Rectal smooth muscle tissue (tissue), 1 donor: ENCODE data around the gene CORO2A.

Source experiments
- H3K27ac ChIP-seq: one replicate; pipeline ENCODE4 v1.7.0; 2013; ENCODE audit warnings: low read depth, low read length, inconsistent platforms
- H3K27me3 ChIP-seq: one replicate; pipeline ENCODE4 v1.7.0; 2013; ENCODE audit warnings: low read length; ENCODE audit not compliant: control insufficient read depth, insufficient read depth
- H3K36me3 ChIP-seq: one replicate; pipeline ENCODE4 v1.7.0; 2013; ENCODE audit warnings: low read length; ENCODE audit not compliant: control insufficient read depth, insufficient read depth
- H3K4me1 ChIP-seq: one replicate; pipeline ENCODE4 v1.7.0; 2013; ENCODE audit warnings: low read length; ENCODE audit not compliant: control insufficient read depth, insufficient read depth
- H3K4me3 ChIP-seq: one replicate; pipeline ENCODE4 v1.7.0; 2013; ENCODE audit warnings: low read length
- H3K9ac ChIP-seq: one replicate; pipeline ENCODE4 v1.7.0; 2013; ENCODE audit warnings: low read length

CORO2A gene

GRCh38 chr9:98228392-98229089 is 36.1 kb upstream of the CORO2A start:
- no peak overlapping the region for H3K9ac ChIP-seq
- H3K27me3 ChIP-seq = no peaks in the 10 kb centered on the region
- no peak overlapping the region for H3K4me3 ChIP-seq
- no peaks in the 10 kb centered on the region for H3K4me1 ChIP-seq
- peaks cover 17% of the 10 kb centered on the region for H3K36me3 ChIP-seq
- no peak overlapping the region for H3K27ac ChIP-seq

DNA sequence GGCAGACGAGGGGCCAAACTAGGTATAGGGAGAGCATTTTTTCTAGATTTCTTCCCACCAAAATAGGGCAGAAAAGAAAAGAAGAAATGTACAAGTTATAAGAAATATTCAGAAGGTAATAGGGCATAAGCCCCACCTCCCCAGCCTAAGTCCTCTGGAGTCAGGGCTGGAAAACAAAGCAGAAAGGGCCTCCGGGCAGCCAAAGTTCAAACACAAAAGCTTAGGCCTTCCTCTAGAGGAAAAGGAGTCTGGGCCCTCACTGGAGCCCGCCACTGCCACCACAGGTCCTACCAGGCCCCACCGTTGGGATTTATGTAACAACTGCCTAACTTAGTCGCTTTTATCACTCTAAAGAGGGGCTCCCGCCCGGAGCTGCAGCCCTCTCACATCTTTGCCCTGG is 35.4 kb upstream of the CORO2A start:
- H3K9ac ChIP-seq = no peak overlapping the region
- peaks cover 14% of the 10 kb centered on the region for H3K36me3 ChIP-seq
- H3K27ac ChIP-seq = no peak overlapping the region
- no peaks in the 10 kb centered on the region for H3K27me3 ChIP-seq
- H3K4me1 ChIP-seq = no peaks in the 10 kb centered on the region
- no peak overlapping the region for H3K4me3 ChIP-seq

DNA sequence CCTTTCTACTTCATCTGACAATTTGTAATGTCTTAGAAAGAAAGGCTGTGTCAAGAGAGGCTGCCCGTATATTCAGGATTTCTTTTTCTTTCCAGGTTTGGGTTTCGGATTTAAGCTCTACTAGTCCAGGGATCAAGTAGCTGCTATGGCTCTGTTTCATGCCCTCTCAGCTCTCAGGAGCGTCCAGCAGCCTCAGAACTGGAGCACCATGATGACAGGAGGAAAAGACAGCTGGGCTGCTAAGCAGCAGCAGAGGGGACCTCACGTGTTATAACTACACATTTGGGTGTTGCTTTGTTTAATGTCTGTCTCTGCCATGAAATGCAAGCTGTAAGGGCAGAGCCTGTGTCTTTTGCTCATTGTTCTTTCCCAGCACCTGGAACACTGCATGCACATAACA is 34.5 kb upstream of the CORO2A start:
- Histone ChIP-seq H3K4me3 (no peak overlapping the region), H3K27ac (no peak overlapping the region), H3K36me3 (peaks cover 14% of the 10 kb centered on the region), H3K9ac (no peak overlapping the region), H3K4me1 (no peaks in the 10 kb centered on the region), H3K27me3 (no peaks in the 10 kb centered on the region)

DNA sequence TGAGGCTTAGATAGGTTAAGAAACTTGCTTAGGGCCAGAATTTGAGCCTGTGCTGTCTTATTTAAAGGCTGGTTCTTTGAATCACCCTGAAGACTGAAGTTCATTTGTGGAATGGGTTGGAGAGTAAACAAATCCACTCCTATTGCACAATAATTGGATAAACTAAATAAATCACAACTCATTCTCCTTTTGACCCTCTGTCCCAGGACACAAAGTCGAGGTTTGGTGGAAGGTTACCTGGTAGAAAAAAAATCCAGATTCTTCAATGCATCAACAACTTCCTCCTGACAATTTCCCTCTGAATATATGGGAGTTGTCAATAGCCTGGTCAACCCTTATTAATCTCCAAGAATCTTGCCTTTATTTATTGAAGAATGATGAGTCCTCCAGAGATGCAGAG is 34.1 kb upstream of the CORO2A start:
- Histone ChIP-seq H3K27ac (no peak overlapping the region), H3K4me3 (no peak overlapping the region), H3K9ac (no peak overlapping the region), H3K36me3 (peaks cover 14% of the 10 kb centered on the region), H3K4me1 (no peaks in the 10 kb centered on the region), H3K27me3 (no peaks in the 10 kb centered on the region)

DNA sequence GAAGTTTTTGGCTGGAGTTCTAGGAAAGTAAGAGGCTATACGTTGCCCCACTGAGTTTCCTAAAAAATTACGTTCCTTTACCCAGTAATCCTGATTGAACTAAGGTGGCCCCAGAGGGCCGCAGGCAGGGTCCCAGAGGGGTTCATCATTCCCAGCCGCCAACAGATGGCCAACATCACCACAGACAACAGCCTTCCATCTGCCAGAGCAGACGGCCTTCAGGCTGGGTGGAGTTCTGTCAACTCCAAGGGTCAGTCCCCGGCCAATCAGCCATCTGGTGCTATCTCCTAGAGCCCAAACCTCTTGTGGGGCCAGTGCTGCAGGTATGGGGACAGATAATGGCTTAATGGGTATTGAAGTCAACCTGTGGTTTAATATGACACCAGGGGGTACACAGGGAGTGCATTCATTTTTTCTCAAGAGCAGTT is 32.6 kb upstream of the CORO2A start:
- Histone ChIP-seq H3K4me1 (no peaks in the 10 kb centered on the region), H3K27ac (no peak overlapping the region), H3K36me3 (peaks cover 16% of the 10 kb centered on the region), H3K27me3 (no peaks in the 10 kb centered on the region), H3K9ac (no peak overlapping the region), H3K4me3 (no peak overlapping the region)

DNA sequence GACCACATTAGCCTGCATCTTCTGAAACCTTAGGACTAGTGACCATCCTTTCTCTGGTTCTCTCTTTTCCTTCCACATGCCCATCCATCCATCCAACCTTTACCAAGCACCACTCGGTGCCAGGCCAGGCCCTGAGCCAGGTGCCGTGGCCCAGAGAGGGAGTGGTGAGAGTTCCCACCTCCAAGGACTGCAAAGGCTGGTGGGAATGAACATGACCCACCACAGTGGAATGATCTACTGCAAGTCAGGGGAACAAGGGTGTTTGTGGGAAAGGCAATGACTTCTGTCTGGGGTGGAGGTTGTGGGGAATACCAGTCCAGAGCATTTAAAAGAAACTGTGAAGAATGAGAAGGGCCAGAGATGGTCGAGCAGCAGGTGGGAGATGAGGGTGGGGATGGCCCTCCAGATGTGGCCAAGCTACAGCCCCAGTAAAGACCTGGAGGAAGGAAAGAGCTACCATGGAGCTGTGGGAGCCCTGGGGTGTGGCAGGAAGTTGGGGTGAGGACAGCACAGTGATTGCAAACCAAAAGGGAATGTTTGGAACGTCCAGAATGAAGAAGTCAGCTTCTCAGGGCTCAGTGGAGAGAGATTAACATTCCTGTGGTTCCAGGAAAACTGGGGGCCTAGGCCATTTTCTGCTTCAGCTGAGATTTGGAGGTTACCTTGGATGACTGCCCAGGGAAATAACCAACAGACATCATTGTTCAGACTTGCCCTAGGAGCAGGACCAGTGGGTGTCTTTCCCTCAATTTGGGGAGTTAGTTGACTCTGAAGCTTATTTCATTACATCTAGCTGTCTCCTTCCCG is 30.7 kb upstream of the CORO2A start:
- Histone ChIP-seq H3K36me3 (peaks cover 17% of the 10 kb centered on the region), H3K27me3 (no peaks in the 10 kb centered on the region), H3K4me1 (no peaks in the 10 kb centered on the region), H3K27ac (no peak overlapping the region), H3K4me3 (no peak overlapping the region), H3K9ac (no peak overlapping the region)

DNA sequence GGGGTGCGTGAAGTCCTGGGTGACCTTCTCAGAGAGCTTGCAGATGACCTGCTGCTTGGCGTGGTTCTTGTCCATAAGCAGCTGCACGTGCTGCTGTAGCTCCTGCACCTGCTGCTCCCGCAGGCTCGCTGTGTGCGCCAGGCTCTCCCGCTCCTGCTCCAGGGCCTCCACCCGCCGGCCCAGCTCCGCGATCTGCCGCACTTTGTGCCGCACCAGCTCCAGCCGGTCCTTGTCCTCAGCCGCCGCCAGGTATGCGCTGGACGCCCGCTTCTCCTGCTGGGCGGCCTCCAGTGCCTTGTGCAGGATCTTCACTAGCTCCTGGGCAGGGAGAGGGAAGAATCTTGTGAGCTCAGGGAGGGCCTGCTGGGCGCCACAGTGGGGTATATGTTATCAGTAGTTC is 28.5 kb upstream of the CORO2A start:
- H3K9ac ChIP-seq = no peak overlapping the region
- H3K27ac ChIP-seq = no peak overlapping the region
- peaks cover 17% of the 10 kb centered on the region for H3K36me3 ChIP-seq
- no peak overlapping the region for H3K4me3 ChIP-seq
- H3K4me1 ChIP-seq = no peaks in the 10 kb centered on the region
- no peaks in the 10 kb centered on the region for H3K27me3 ChIP-seq

DNA sequence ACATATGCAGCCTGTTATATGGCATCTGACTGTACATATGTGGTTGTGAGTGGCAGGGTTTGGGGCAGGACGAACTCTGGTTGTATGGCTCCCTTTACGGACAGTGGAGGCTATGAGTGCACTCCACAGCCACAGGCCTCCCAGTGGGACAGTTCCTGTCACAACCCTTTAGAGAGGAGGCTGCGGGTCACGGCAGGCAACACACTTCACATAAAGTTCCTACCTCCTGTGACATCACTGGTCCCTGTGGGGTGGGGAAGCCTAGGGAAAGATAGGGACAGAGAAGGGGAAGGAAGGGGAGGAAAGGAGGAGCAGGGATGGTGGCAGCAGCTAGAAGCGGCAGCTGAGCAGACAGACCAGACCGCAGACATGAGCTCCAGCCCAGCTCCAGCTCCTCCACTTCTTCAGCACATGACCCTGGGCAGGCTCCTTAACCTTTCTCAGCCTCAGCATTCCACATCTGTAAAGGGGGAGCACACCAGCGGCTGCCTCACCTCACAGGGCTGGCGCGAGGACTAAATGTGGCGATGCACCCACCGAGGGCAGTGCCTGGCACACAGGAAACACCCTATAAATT is 27.4 kb upstream of the CORO2A start:
- no peak overlapping the region for H3K27ac ChIP-seq
- no peaks in the 10 kb centered on the region for H3K27me3 ChIP-seq
- H3K36me3 ChIP-seq = peaks cover 9% of the 10 kb centered on the region
- no peak overlapping the region for H3K9ac ChIP-seq
- H3K4me3 ChIP-seq = no peak overlapping the region
- no peaks in the 10 kb centered on the region for H3K4me1 ChIP-seq

DNA sequence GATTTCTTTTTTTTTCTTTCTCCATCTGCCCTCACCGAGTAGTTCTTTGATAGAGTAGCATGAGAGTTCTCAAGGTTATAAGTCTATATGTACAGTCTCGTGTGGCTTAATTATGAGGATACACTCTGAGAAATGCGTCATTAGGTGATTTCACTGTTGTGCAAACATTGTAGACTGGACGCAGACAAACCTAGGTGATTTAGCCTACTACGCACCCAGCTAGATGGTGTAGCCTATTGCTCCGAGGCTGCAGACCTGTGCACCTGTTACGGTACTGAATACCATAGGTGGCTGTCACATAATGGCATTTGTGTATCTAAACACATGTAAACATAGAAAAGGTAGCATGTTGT is 26.9 kb upstream of the CORO2A start:
- peaks cover 9% of the 10 kb centered on the region for H3K36me3 ChIP-seq
- no peak overlapping the region for H3K27ac ChIP-seq
- H3K4me3 ChIP-seq = no peak overlapping the region

DNA sequence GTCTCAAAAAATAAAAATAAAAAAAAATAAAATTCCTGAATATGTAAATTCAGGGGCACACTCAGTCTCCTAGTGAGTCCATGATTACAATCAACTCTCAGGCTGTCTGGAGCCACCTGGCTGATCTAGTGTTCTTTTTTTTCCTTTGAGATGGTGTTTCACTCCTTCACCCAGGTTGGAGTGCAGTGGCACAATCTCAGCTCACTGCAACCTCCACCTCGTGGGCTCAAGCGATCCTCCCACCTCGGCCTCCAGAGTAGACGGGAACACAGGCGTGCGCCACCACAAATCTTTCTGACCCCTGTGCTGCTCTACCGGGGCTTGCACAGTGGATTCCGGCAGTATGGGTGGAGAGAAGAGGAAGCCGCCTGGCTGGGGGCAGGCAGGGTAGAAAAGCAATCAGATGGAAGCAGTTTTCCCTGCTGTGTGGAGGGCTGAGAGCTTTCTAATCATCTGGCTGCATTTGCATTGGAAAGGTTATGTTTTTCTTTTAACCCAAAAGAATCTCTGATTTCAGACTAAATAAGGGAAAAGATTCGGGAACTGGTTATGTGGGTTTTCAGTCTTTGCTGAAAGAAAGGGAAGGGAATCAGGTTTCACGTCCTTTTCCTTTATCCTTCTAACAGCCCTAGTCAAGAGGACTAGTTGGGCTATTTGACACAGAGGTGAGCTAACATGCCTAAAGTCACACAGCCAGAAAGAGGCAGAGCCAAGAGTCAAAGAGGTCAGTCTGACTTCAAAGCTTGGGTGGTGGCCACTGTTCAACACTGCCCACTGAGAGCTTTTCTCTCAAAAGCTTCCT is 26.3 kb upstream of the CORO2A start:
- H3K4me3 ChIP-seq = no peak overlapping the region
- no peaks in the 10 kb centered on the region for H3K27me3 ChIP-seq
- peaks cover 11% of the 10 kb centered on the region for H3K36me3 ChIP-seq
- no peak overlapping the region for H3K27ac ChIP-seq
- no peak overlapping the region for H3K9ac ChIP-seq
- no peaks in the 10 kb centered on the region for H3K4me1 ChIP-seq

More for the DNA sequence above, 26.9 kb upstream of the CORO2A start:
- Histone ChIP-seq H3K27me3 (no peaks in the 10 kb centered on the region), H3K4me1 (no peaks in the 10 kb centered on the region), H3K9ac (no peak overlapping the region)

GRCh38 chr9:98217255-98217654 is 24.8 kb upstream of the CORO2A start:
- H3K36me3 ChIP-seq = peaks cover 12% of the 10 kb centered on the region
- no peak overlapping the region for H3K9ac ChIP-seq
- H3K27me3 ChIP-seq = no peaks in the 10 kb centered on the region
- no peaks in the 10 kb centered on the region for H3K4me1 ChIP-seq
- H3K4me3 ChIP-seq = no peak overlapping the region
- H3K27ac ChIP-seq = no peak overlapping the region

DNA sequence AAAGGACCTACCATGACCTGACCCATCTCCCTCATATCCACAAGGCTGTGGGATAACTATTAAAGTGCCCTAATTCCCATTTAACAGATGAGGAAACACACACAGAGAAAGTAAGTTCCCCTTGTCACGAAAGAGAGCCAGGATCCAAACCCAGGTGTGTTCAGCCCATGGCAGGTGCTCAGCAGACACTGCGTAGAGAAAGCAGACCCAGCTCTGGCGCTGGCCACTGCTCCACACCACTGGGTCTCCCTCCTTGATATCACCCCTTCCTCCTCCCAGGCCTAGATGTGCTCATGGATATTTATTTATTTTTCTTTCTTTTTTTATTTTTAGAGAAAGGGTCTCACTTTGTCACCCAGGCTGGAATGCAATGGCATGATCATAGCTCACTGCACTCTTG is 24.0 kb upstream of the CORO2A start:
- Histone ChIP-seq H3K27me3 (no peaks in the 10 kb centered on the region), H3K4me3 (no peak overlapping the region), H3K36me3 (peaks cover 12% of the 10 kb centered on the region), H3K4me1 (no peaks in the 10 kb centered on the region), H3K27ac (no peak overlapping the region), H3K9ac (no peak overlapping the region)
